ENCODE data around the gene BEND6.
A peak's percentile ranks its signal among the peaks of the same experiment; 100 is the strongest.

The BEND6 gene

DNA sequence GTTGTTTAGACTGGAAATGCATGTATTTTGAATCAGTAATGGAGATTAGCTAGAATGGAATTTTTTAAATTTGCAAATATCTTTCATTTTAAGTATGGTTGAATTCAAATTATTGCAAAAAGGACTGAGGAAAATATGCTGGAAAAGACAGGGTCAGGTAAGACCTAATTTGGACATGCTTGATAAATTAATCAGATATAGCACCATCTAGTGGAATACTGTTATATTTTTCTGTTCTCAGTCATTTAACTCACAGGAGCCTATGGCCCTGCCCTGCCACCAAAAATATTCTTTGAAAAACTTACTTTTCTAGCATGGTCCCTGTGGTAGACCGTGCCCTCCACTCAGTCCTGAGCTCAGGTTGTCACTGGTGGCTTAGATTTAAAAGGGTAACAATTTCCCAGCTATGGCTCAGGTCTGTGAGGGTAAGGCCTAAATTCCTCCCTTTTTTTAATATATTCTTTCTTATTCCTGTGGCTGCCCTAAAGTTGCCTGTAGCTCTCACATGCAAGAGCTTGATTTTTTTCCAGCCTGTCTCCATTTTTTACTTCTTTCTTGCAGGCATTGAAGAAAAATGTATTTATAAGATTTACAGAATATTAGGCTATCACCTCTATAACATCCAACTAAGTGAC, 66.3 kb downstream of the BEND6 start:
- H3K4me3 ChIP-seq (replicated peaks; ENCODE audit: low read depth, low read length), result no peak overlapping the region
- DNase-seq (ENCODE audit: extremely low read depth, low read depth), result peak; percentile 32
- TF ChIP-seq, protein P1, sequence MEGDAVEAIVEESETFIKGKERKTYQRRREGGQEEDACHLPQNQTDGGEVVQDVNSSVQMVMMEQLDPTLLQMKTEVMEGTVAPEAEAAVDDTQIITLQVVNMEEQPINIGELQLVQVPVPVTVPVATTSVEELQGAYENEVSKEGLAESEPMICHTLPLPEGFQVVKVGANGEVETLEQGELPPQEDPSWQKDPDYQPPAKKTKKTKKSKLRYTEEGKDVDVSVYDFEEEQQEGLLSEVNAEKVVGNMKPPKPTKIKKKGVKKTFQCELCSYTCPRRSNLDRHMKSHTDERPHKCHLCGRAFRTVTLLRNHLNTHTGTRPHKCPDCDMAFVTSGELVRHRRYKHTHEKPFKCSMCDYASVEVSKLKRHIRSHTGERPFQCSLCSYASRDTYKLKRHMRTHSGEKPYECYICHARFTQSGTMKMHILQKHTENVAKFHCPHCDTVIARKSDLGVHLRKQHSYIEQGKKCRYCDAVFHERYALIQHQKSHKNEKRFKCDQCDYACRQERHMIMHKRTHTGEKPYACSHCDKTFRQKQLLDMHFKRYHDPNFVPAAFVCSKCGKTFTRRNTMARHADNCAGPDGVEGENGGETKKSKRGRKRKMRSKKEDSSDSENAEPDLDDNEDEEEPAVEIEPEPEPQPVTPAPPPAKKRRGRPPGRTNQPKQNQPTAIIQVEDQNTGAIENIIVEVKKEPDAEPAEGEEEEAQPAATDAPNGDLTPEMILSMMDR (IDR thresholded peaks at IDR 0.05; ENCODE audit: low read depth, low read length, missing control alignments), result peak; percentile 38

DNA sequence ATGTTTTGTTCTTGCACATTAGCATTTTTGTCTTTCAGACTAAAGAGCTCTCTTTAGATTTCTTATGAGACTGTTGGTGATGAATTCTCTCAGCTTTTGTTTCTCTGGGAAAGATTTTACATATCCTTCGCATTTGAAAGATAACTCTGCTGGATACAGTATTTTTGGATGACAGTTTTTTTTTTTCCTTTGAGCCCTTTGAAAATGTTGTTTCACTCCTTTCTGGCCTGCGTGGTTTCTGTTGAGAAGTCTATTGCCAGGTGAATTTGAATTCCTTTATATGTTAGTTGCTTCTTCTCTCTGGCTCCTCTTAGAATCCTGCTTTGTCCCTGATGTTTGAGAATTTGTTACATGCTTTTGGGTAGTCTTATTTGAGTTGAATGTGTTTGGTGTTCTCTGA, 69.4 kb downstream of the BEND6 start:
- TF ChIP-seq, protein P1 (IDR thresholded peaks at IDR 0.05; ENCODE audit: low read depth, low read length, missing control alignments), result no peak
- no peak for DNase-seq (ENCODE audit: extremely low read depth, low read depth)
- H3K4me3 ChIP-seq (replicated peaks; ENCODE audit: low read depth, low read length), result no peak overlapping the region

DNA sequence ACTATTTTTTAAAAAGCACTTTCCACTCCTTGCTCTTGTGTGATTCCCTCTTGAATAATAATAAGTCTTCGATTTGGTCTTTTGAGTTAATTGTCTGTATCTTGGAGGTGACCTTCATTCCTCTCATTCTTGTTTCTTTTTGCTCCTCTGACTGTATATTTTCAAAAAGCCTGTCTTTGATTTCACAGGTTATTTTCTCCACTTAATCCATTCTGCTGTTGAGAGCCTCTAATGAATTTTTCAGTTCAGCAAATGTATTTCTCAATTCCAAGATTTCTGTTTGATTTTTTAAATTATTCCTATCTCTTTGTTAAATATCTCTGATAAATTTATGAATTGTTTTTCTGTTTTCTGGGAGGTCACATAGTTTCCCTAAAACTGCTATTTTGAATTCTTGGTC, 69.9 kb downstream of the BEND6 start:
- no peak overlapping the region for H3K4me3 ChIP-seq (replicated peaks; ENCODE audit: low read depth, low read length)
- no peak for DNase-seq (ENCODE audit: extremely low read depth, low read depth)
- TF ChIP-seq, protein P1 (IDR thresholded peaks at IDR 0.05; ENCODE audit: low read depth, low read length, missing control alignments), result no peak

DNA sequence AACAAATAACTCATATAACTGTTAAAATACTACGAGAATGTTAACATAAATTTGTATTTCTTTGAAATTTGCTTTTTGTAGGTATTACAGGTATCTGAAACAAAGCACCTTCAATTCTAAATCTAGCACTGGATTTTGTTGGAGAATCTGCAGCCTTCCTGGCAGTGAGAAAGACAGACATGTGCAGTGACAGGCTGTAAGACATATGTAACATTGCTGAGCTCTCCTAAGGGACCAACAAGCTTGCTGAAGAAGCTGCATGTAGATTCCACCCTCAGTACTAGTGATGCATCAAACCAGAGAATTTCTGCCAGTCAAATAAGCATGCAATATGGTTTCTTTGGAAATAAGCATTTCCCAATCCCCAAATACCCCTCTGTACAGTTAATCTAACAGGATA, 71.1 kb downstream of the BEND6 start:
- no peak overlapping the region for H3K4me3 ChIP-seq (replicated peaks; ENCODE audit: low read depth, low read length)
- no peak for DNase-seq (ENCODE audit: extremely low read depth, low read depth)
- TF ChIP-seq, protein P1 (IDR thresholded peaks at IDR 0.05; ENCODE audit: low read depth, low read length, missing control alignments), result no peak

DNA sequence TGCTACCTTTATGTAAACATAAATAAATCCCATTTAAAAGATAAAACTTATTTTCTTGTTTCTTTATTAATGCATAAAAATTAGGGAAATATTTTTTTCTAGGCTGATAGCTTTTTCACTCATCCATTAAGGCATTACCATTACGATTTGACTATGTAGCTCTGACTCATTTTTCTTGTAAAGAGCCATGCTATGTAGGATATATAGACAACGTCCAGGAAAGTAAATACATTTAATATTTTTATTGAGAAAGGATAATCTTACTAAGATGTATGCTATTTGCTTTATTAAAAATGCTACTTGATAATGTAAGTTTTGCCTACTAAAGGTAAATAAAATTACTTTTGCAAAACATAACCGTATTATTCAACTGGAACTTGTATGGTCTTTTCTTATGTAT, 72.4 kb downstream of the BEND6 start:
- TF ChIP-seq, protein P1 (IDR thresholded peaks at IDR 0.05; ENCODE audit: low read depth, low read length, missing control alignments), result no peak
- no peak overlapping the region for H3K4me3 ChIP-seq (replicated peaks; ENCODE audit: low read depth, low read length)
- DNase-seq (ENCODE audit: extremely low read depth, low read depth), result no peak

DNA sequence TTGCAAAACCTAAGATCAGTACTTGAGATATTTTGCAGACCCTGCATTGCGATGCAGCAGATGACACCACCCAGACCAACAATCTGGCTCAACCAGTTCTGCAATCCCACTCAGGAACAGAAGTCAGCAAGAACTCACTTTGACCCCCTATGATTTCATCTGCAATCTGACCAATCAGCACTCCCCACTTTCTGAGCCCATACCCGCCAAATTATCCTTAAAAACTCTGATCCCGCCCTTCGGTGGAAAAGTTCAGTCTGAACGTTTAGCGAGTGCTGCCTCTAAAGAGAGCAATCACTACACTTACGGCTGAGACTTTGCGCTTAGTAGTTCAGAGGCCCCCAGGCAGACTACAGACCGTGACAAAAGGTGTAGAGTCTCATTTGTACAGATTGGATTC, 74.3 kb downstream of the BEND6 start:
- TF ChIP-seq, protein P1 (IDR thresholded peaks at IDR 0.05; ENCODE audit: low read depth, low read length, missing control alignments), result no peak
- no peak overlapping the region for H3K4me3 ChIP-seq (replicated peaks; ENCODE audit: low read depth, low read length)
- DNase-seq (ENCODE audit: extremely low read depth, low read depth), result no peak

DNA sequence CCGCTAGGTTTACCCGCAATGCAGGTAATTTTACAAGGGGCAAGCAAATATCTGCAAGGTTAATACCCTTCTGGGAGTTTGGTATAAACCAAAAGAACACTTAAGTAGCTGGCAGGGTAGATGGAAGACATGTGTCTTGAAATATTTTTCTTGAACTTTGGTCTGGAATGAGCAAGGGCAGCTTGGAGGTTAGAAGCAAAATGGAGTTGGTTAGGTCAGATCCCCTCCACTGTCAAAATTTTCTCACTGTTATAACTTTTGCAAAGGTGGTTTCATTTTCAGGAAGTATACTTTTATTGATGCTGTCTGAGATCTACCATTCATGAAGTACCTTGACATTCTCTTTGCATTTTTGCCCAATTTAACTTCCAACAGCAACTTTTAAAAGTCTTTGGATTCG, 78.3 kb downstream of the BEND6 start:
- TF ChIP-seq, protein P1 (IDR thresholded peaks at IDR 0.05; ENCODE audit: low read depth, low read length, missing control alignments), result no peak
- H3K4me3 ChIP-seq (replicated peaks; ENCODE audit: low read depth, low read length), result no peak overlapping the region
- no peak for DNase-seq (ENCODE audit: extremely low read depth, low read depth)

All from HFF-Myc (cell line).